ENCODE results near the gene AMBN. TPM values are rescaled to one million over a fixed set of nuclear protein-coding genes. Genes with fewer than 3 reads are reported as not detected.
"Not testable (repeated sequence)": the region's sequence is repeated elsewhere in the genome, so short reads cannot be mapped to it uniquely, and the experiment has no call there.

AMBN gene
- total RNA-seq, 2 experiments from 2014 or later: not detected

GRCh38 chr4:70634482-70634881 is 42.4 kb downstream of the AMBN start:
- Mint-ChIP-seq H3K4me1 (ENCODE audit: low read depth) (peaks cover 2% of the 10 kb centered on the region), H3K27ac (no peak overlapping the region), H3K36me3 (ENCODE audit: low read depth) (no peaks in the 10 kb centered on the region), H3K9me3 (ENCODE audit: insufficient read depth) (no peaks in the 10 kb centered on the region), H3K4me3 (no peak overlapping the region), H3K27me3 (ENCODE audit: low read depth) (no peaks in the 10 kb centered on the region)
- ChIA-PET POLR2A (no interaction called here), CTCF (interaction anchor here (0.9 to 1.0 kb wide), 2 partner anchors 17 to 70 kb away, joined by 3 to 4 read pairs; no protein-coding TSS in a partner anchor)
- ATAC-seq (no peak), DNase-seq (no peak)

DNA sequence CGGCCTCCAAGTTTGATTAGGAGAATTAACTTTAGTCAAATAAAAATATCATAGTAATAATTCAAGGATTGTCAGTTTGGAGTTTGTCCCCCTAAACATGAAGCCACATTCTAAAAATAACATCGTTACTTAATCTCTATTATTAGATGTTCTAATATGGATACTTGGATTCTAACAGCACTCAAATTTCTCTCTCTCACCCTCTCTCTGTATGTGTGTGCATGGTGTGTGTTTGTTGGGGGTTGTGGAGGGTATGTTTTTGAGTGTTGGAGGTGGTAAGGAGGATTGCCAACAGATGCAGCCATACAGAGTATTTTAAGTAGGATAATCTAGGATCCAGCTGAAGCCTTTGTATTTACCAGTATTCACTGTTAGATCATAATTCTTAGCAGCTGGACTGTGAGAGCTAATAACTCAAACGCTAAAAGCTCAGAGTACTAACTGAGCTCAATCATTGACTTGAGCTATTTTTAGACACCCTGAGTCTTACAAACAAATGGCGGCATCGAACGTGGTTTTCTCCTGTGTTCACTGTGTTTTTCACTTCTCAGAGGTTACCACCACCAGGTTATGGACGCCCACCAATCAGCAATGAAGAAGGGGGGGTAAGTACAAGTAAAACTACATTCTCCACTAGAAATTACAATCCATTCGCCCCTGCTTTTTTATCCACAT is 45.3 kb downstream of the AMBN start:
- POLR2A ChIA-PET: no interaction called here

GRCh38 chr4:70640192-70640591 is 48.1 kb downstream of the AMBN start:
- H3K9me3 Mint-ChIP-seq (ENCODE audit: insufficient read depth): no peaks in the 10 kb centered on the region
- H3K4me3 Mint-ChIP-seq: no peak overlapping the region
- H3K4me1 Mint-ChIP-seq (ENCODE audit: low read depth): no peaks in the 10 kb centered on the region
- H3K27ac Mint-ChIP-seq: no peak overlapping the region
- H3K36me3 Mint-ChIP-seq (ENCODE audit: low read depth): no peaks in the 10 kb centered on the region
- CTCF ChIA-PET: interaction anchor here (1.0 kb wide), 1 partner anchor 50 kb away, joined by 3 read pairs; no protein-coding TSS in a partner anchor
- H3K27me3 Mint-ChIP-seq (ENCODE audit: low read depth): peaks cover 2% of the 10 kb centered on the region
- POLR2A ChIA-PET: no interaction called here
- ATAC-seq (no peak), DNase-seq (no peak)

More for the DNA sequence above, 45.3 kb downstream of the AMBN start:
- Mint-ChIP-seq H3K27me3 (ENCODE audit: low read depth) (no peaks in the 10 kb centered on the region), H3K36me3 (ENCODE audit: low read depth) (no peaks in the 10 kb centered on the region), H3K9me3 (ENCODE audit: insufficient read depth) (no peaks in the 10 kb centered on the region), H3K27ac (no peak overlapping the region), H3K4me1 (ENCODE audit: low read depth) (peaks cover 2% of the 10 kb centered on the region), H3K4me3 (no peak overlapping the region)
- DNase-seq (no peak), ATAC-seq (no peak)
- CTCF ChIA-PET: no interaction called here

GRCh38 chr4:70650741-70651140 is 58.7 kb downstream of the AMBN start:
- H3K27ac Mint-ChIP-seq; H3K9me3 Mint-ChIP-seq (ENCODE audit: insufficient read depth); DNase-seq; H3K36me3 Mint-ChIP-seq (ENCODE audit: low read depth); POLR2A ChIA-PET; H3K27me3 Mint-ChIP-seq (ENCODE audit: low read depth); ATAC-seq; H3K4me1 Mint-ChIP-seq (ENCODE audit: low read depth); H3K4me3 Mint-ChIP-seq: not testable (repeated sequence)
- CTCF ChIA-PET: interaction anchor here (1.2 to 2.0 kb wide), 3 partner anchors 16 to 23 kb away, joined by 3 to 9 read pairs (median 8); partner anchors contain the start of genes ENAM and JCHAIN

- Mint-ChIP-seq H3K27ac (no peak overlapping the region), H3K27me3 (ENCODE audit: low read depth) (peaks cover 7% of the 10 kb centered on the region), H3K9me3 (ENCODE audit: insufficient read depth) (no peaks in the 10 kb centered on the region), H3K4me3 (no peak overlapping the region), H3K4me1 (ENCODE audit: low read depth) (peaks cover 8% of the 10 kb centered on the region), H3K36me3 (ENCODE audit: low read depth) (no peaks in the 10 kb centered on the region)
- ATAC-seq (peak; percentile 55), DNase-seq (no peak)
- ChIA-PET CTCF (interaction anchor here (0.6 to 2.0 kb wide), 50 partner anchors 8 to 1061 kb away, joined by 3 to 22 read pairs (median 4); partner anchors contain the start of genes ENAM, JCHAIN, MOB1B and RUFY3), POLR2A (no interaction called here)
These were observed 59.9 kb downstream of the AMBN start for GRCh38 chr4:70651864-70652506.

GRCh38 chr4:70654605-70655011 is 62.6 kb downstream of the AMBN start:
- Mint-ChIP-seq H3K36me3 (ENCODE audit: low read depth) (no peaks in the 10 kb centered on the region), H3K27ac (no peak overlapping the region), H3K4me3 (no peak overlapping the region), H3K9me3 (ENCODE audit: insufficient read depth) (no peaks in the 10 kb centered on the region), H3K27me3 (ENCODE audit: low read depth) (peaks cover 15% of the 10 kb centered on the region), H3K4me1 (ENCODE audit: low read depth) (peaks cover 14% of the 10 kb centered on the region)
- ChIA-PET CTCF (interaction anchor here (0.6 to 1.3 kb wide), 5 partner anchors 11 to 50 kb away, joined by 3 to 4 read pairs (median 3); partner anchors contain the start of gene JCHAIN), POLR2A (no interaction called here)
- DNase-seq (no peak), ATAC-seq (no peak)

Other genes starting within 250 kb of the AMBN start
- gene SMR3A, start 231.5 kb upstream of the AMBN start, total RNA-seq: not detected
- not detected for gene SMR3B, start 209.1 kb upstream of the AMBN start, total RNA-seq
- not detected for gene OPRPN, start 194.3 kb upstream of the AMBN start, total RNA-seq
- gene MUC7, start 120.1 kb upstream of the AMBN start, total RNA-seq: not detected
- not detected for gene AMTN, start 73.7 kb upstream of the AMBN start, total RNA-seq
- gene ENAM, start 36.5 kb downstream of the AMBN start, total RNA-seq: not detected
- gene JCHAIN, start 74.3 kb downstream of the AMBN start, total RNA-seq: not detected
- 10 to 100 TPM; 38.7 to 39.2 TPM for gene UTP3, start 96.3 kb downstream of the AMBN start, total RNA-seq
- 10 to 100 TPM; 35.1 to 43.2 TPM for gene RUFY3, start 129.7 kb downstream of the AMBN start, total RNA-seq
- 10 to 100 TPM; 67.9 to 69.2 TPM for gene GRSF1, start 247.6 kb downstream of the AMBN start, total RNA-seq

All from activated CD8-positive, alpha-beta T cell treated with anti-CD3 and anti-CD28 coated beads, Interleukin-2, amount 10 ng/mL, durations not matched to agents 7 days and 5 days (primary cell).